ENCODE results near the gene PPM1H.
A peak's percentile ranks its signal among the peaks of the same experiment; 100 is the strongest.

PPM1H gene

GRCh38 chr12:62792236-62792870, 142.6 kb downstream of the PPM1H start:
- no peak for DNase-seq

- DNase-seq: no peak
Observed at GRCh38 chr12:62789851-62790250, 145.1 kb downstream of the PPM1H start.

GRCh38 chr12:62787611-62788010, 147.3 kb downstream of the PPM1H start:
- DNase-seq: no peak

- no peak for DNase-seq
Observed at GRCh38 chr12:62787023-62787422, 147.9 kb downstream of the PPM1H start.

- peak in 1 of 2 donors; percentile 4 for DNase-seq
Observed at GRCh38 chr12:62785941-62786559, 148.9 kb downstream of the PPM1H start.

- DNase-seq: no peak
Observed at GRCh38 chr12:62784576-62784975, 150.4 kb downstream of the PPM1H start.

- no peak for DNase-seq
Observed at GRCh38 chr12:62783881-62784280, 151.1 kb downstream of the PPM1H start.

GRCh38 chr12:62781136-62781880, 153.6 kb downstream of the PPM1H start:
- no peak for DNase-seq

GRCh38 chr12:62779488-62779887, 155.5 kb downstream of the PPM1H start:
- DNase-seq: no peak

- DNase-seq: no peak
Observed at GRCh38 chr12:62778187-62778586, 156.8 kb downstream of the PPM1H start.

GRCh38 chr12:62776997-62777396, 158.0 kb downstream of the PPM1H start:
- DNase-seq: no peak

GRCh38 chr12:62776575-62776974, 158.4 kb downstream of the PPM1H start:
- DNase-seq: no peak

GRCh38 chr12:62774794-62775193, 160.2 kb downstream of the PPM1H start:
- DNase-seq: no peak

GRCh38 chr12:62772416-62772955, 162.5 kb downstream of the PPM1H start:
- DNase-seq: no peak

GRCh38 chr12:62771828-62772227, 163.1 kb downstream of the PPM1H start:
- DNase-seq: no peak

GRCh38 chr12:62770381-62770780, 164.6 kb downstream of the PPM1H start:
- no peak for DNase-seq

GRCh38 chr12:62769076-62769619, 165.8 kb downstream of the PPM1H start:
- no peak for DNase-seq

GRCh38 chr12:62767946-62768345, 167.0 kb downstream of the PPM1H start:
- no peak for DNase-seq

- no peak for DNase-seq
Observed at GRCh38 chr12:62767496-62767895, 167.5 kb downstream of the PPM1H start.

- no peak for DNase-seq
Observed at GRCh38 chr12:62766496-62766895, 168.5 kb downstream of the PPM1H start.

- DNase-seq: no peak
Observed at GRCh38 chr12:62763861-62764645, 170.9 kb downstream of the PPM1H start.

GRCh38 chr12:62763312-62763711, 171.6 kb downstream of the PPM1H start:
- DNase-seq: no peak

- DNase-seq: no peak
Observed at GRCh38 chr12:62762645-62763044, 172.3 kb downstream of the PPM1H start.
